HCT116 (cell line): Measurements from ENCODE around the gene DYNC1I1. TPM values are rescaled to one million over a fixed set of nuclear protein-coding genes. Genes with fewer than 3 reads are reported as not detected.

Experiments used
- ATAC-seq: fragments of 200-7000 bp; cut with Tn5 transposase; 2 replicates; pipeline ENCODE4 v1.9.1; 2020; ENCODE audit warnings: mild to moderate bottlenecking, moderate library complexity
- BruUV-seq: library from RNA; stranded (reverse); fragments of 400-500 nt; replicated peaks from 2 replicates; lab custom pipeline; 2021; lab: Mats Ljungman, UMichigan
- CTCF ChIA-PET: fragments of 300-600 bp; sonication (Branson Sonifier 250); formaldehyde crosslinking; loops from one replicate; lab custom pipeline; 2021; ENCODE audit warnings: antibody characterized with exemption; lab: Charles Lee
- POLR2A ChIA-PET: fragments of 300-600, 350-600 bp; sonication (Branson Sonifier 250); formaldehyde crosslinking; loops from one replicate; lab custom pipeline; 2021; ENCODE audit warnings: antibody characterized with exemption; lab: Charles Lee
- RAD21 ChIA-PET, 2 experiments: fragments of 300-600 bp; sonication (Branson Sonifier 250); formaldehyde crosslinking; loops; one replicate each; lab custom pipeline; 2023; ENCODE audit warnings: low total read pairs in 2 of 2; ENCODE audit not compliant: uncharacterized antibody in 2 of 2, unreplicated experiment in 2 of 2, low non-redundant PET in 1 of 2; lab: Charles Lee
- DNase-seq: peaks from one replicate; pipeline ENCODE4 v3.0.0-alpha.2; 2010; ENCODE audit warnings: low read depth, low spot score
- H2AFZ ChIP-seq: fragments of 200-600 bp; shearing (Covaris generic), sonication (generic); 2 replicates; pipeline ENCODE4 v1.6.1; 2017; ENCODE audit warnings: low read depth, mixed run types, mixed read lengths, antibody characterized with exemption, low read length; ENCODE audit not compliant: poor library complexity, severe bottlenecking
- H3K27ac ChIP-seq: 2 replicates; pipeline ENCODE4 v1.5.1; 2012; ENCODE audit warnings: low read depth, low read length
- H3K27me3 ChIP-seq: fragments of 200-600 bp; sonication (generic); 2 replicates; pipeline ENCODE4 v1.6.1; 2016; ENCODE audit warnings: mixed run types, low read length, mixed read lengths; ENCODE audit not compliant: insufficient read depth
- H3K36me3 ChIP-seq, 2 experiments: fragments of 200-500 bp in 1 of 2; fragments of 200-600 bp in 1 of 2; sonication (Bioruptor generic) in 1 of 2; sonication (generic) in 1 of 2; 2 replicates each; pipeline versions ENCODE4 v1.5.1 to v1.6.1; 2014 to 2016; ENCODE audit warnings: low read length in 2 of 2, inconsistent platforms in 1 of 2, mixed read lengths in 1 of 2, mixed run types in 1 of 2; ENCODE audit not compliant: insufficient read depth in 2 of 2, control insufficient read depth in 1 of 2
- H3K4me1 ChIP-seq, 2 experiments: fragments of 200-600 bp in 1 of 2; sonication (generic) in 1 of 2; 2 replicates each; pipeline versions ENCODE4 v1.5.1 to v1.6.1; 2012 to 2017; ENCODE audit warnings: low read length in 2 of 2, inconsistent platforms in 1 of 2, mild to moderate bottlenecking in 1 of 2, mixed read lengths in 1 of 2, mixed run types in 1 of 2, moderate library complexity in 1 of 2; ENCODE audit not compliant: insufficient read depth in 2 of 2, control insufficient read depth in 1 of 2
- H3K4me2 ChIP-seq: fragments of 200-600 bp; sonication (generic); 2 replicates; pipeline ENCODE4 v1.6.1; 2017; ENCODE audit warnings: mixed run types, low read length, mixed read lengths
- H3K4me3 ChIP-seq, 2 experiments: fragments of 200-600 bp in 1 of 2; sonication (generic) in 1 of 2; replicated peaks in 1 of 2; 2 replicates each; pipeline ENCODE4 v1.5.1; 2011 to 2016; ENCODE audit warnings: low read length in 2 of 2, control low read depth in 1 of 2, low read depth in 1 of 2, mild to moderate bottlenecking in 1 of 2, mixed read lengths in 1 of 2, mixed run types in 1 of 2
- H3K79me2 ChIP-seq: fragments of 200-600 bp; sonication (generic); 2 replicates; pipeline ENCODE4 v1.6.1; 2017; ENCODE audit warnings: mild to moderate bottlenecking, mixed run types, low read length, moderate library complexity, mixed read lengths; ENCODE audit not compliant: insufficient read depth
- H3K9ac ChIP-seq: fragments of 200-600 bp; sonication (generic); 2 replicates; pipeline ENCODE4 v1.6.1; 2016; ENCODE audit warnings: low read length, mixed read lengths
- H3K9me2 ChIP-seq: fragments of 200-600 bp; sonication (generic), shearing (Covaris generic); 2 replicates; pipeline ENCODE4 v1.6.1; 2017; ENCODE audit warnings: mixed run types, mild to moderate bottlenecking, moderate library complexity; ENCODE audit not compliant: insufficient read depth
- H3K9me3 ChIP-seq, 2 experiments: fragments of 200-500 bp in 1 of 2; fragments of 200-600 bp in 1 of 2; sonication (Bioruptor generic) in 1 of 2; sonication (generic) in 1 of 2; 2 replicates each; pipeline ENCODE4 v1.6.1; 2014 to 2017; ENCODE audit warnings: low read length in 2 of 2, mixed read lengths in 2 of 2, inconsistent platforms in 1 of 2, low read depth in 1 of 2, mild to moderate bottlenecking in 1 of 2, mixed run types in 1 of 2, moderate library complexity in 1 of 2; ENCODE audit not compliant: control insufficient read depth in 1 of 2, insufficient read depth in 1 of 2
- H4K20me1 ChIP-seq: fragments of 200-600 bp; sonication (generic), shearing (Covaris generic); 2 replicates; pipeline ENCODE4 v1.6.1; 2017; ENCODE audit warnings: mixed run types, mild to moderate bottlenecking, moderate library complexity; ENCODE audit not compliant: insufficient read depth
- EGR1 ChIP-seq: IDR thresholded peaks from 2 replicates; pipeline ENCODE4 v1.6.1; 2012; ENCODE audit warnings: low read depth
- EZH2 ChIP-seq: fragments of 200-600 bp; sonication (generic); IDR thresholded peaks from 2 replicates; pipeline ENCODE4 v1.6.1; 2017; ENCODE audit warnings: antibody characterized with exemption, mixed run types
- FOSL1 ChIP-seq: IDR thresholded peaks from 2 replicates; pipeline ENCODE4 v1.6.1; 2012; ENCODE audit warnings: low read depth
- JUND ChIP-seq: IDR thresholded peaks from 2 replicates; pipeline ENCODE4 v1.6.1; 2012
- POLR2A ChIP-seq: IDR thresholded peaks from 2 replicates; pipeline ENCODE4 v1.7.0; 2011; ENCODE audit warnings: borderline replicate concordance; ENCODE audit not compliant: insufficient read depth, insufficient read length; ENCODE audit errors: extremely low read depth
- POLR2AphosphoS5 ChIP-seq: IDR thresholded peaks from 2 replicates; pipeline ENCODE4 v1.6.1; 2011; ENCODE audit warnings: mild to moderate bottlenecking, low read depth, low read length, moderate library complexity
- RAD21 ChIP-seq: IDR thresholded peaks from 2 replicates; pipeline ENCODE4 v1.6.1; 2012; ENCODE audit warnings: low read depth, mild to moderate bottlenecking
- SRF ChIP-seq: IDR thresholded peaks from 2 replicates; pipeline ENCODE4 v1.6.1; 2012; ENCODE audit warnings: low read depth
- ZBTB33 ChIP-seq: IDR thresholded peaks from 2 replicates; pipeline ENCODE4 v1.6.1; 2011; ENCODE audit warnings: mild to moderate bottlenecking, low read length, moderate library complexity; ENCODE audit not compliant: insufficient replicate concordance; ENCODE audit errors: extremely low read depth
- ZFX ChIP-seq: fragments of 450-650 bp; IDR thresholded peaks from 2 replicates; pipeline ENCODE4 v1.6.1; 2017
- ZNF274 ChIP-seq: fragments of 200-500 bp; sonication (Bioruptor generic); IDR thresholded peaks from 2 replicates; pipeline ENCODE4 v1.6.1; 2014; ENCODE audit warnings: mild to moderate bottlenecking, low read depth, low read length, inconsistent platforms
- intact Hi-C: fragments of 100-400 bp; cut with micrococcal nuclease; formaldehyde crosslinking; loops from 2 replicates; pipeline ENCODE4 v1.10.0; 2022
- total RNA-seq: library from RNA; stranded (reverse); gene quantifications from one replicate; pipeline ENCODE4 v1.2.1, GENCODE V29; 2021; ENCODE audit not compliant: unreplicated experiment
- TF ChIP-seq, protein P1 (sequence below), 3 experiments: fragments of 200-600 bp in 1 of 3; sonication (generic) in 1 of 3; IDR thresholded peaks in 2 of 3; conservative IDR thresholded peaks in 1 of 3; 2 replicates each; pipeline ENCODE4 v1.5.1; 2012 to 2017; ENCODE audit warnings: low read depth in 2 of 3, low read length in 2 of 3, antibody characterized with exemption in 1 of 3, borderline replicate concordance in 1 of 3, control low read depth in 1 of 3, mild to moderate bottlenecking in 1 of 3, mixed read lengths in 1 of 3, mixed run types in 1 of 3, moderate library complexity in 1 of 3; ENCODE audit not compliant: insufficient read depth in 1 of 3
- TF ChIP-seq, protein P2 (sequence below): IDR thresholded peaks from 2 replicates; pipeline ENCODE4 v1.6.1; 2012; ENCODE audit warnings: low read depth
- TF ChIP-seq, protein P3 (sequence below): IDR thresholded peaks from 2 replicates; pipeline ENCODE4 v1.6.1; 2012

Gene DYNC1I1
- total RNA-seq, 1 experiment from 2014 or later: not detected

GRCh38 chr7:96034940-96035727 lies 262.8 kb downstream of the DYNC1I1 start:
- H3K27ac ChIP-seq: no peak overlapping the region
- ChIA-PET CTCF (no interaction called here), POLR2A (no interaction called here), RAD21 (no interaction called here)
- no peaks in the 10 kb centered on the region for H3K36me3 ChIP-seq
- H3K9ac ChIP-seq: no peak overlapping the region
- H3K4me2 ChIP-seq: no peak overlapping the region
- H3K79me2 ChIP-seq: no peaks in the 10 kb centered on the region
- DNase-seq (no peak), ATAC-seq (no peak)
- H2AFZ ChIP-seq: no peak overlapping the region
- no peaks in the 10 kb centered on the region; the same call in 1 of the 2 replicates for H4K20me1 ChIP-seq
- intact Hi-C loops: no loop called here
- H3K27me3 ChIP-seq: peaks cover 70% of the 10 kb centered on the region
- H3K4me1 ChIP-seq: no peaks in the 10 kb centered on the region
- no TSS peak for BruUV-seq
- no peak overlapping the region for H3K4me3 ChIP-seq
- TF ChIP-seq EGR1: no peak
- TF ChIP-seq, protein P1, sequence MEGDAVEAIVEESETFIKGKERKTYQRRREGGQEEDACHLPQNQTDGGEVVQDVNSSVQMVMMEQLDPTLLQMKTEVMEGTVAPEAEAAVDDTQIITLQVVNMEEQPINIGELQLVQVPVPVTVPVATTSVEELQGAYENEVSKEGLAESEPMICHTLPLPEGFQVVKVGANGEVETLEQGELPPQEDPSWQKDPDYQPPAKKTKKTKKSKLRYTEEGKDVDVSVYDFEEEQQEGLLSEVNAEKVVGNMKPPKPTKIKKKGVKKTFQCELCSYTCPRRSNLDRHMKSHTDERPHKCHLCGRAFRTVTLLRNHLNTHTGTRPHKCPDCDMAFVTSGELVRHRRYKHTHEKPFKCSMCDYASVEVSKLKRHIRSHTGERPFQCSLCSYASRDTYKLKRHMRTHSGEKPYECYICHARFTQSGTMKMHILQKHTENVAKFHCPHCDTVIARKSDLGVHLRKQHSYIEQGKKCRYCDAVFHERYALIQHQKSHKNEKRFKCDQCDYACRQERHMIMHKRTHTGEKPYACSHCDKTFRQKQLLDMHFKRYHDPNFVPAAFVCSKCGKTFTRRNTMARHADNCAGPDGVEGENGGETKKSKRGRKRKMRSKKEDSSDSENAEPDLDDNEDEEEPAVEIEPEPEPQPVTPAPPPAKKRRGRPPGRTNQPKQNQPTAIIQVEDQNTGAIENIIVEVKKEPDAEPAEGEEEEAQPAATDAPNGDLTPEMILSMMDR (IDR thresholded peaks at IDR 0.05 in 2 of 3, conservative IDR thresholded peaks at IDR 0.05 in 1 of 3; ENCODE audit: borderline replicate concordance in 1 of 3, insufficient read depth in 1 of 3, low read depth in 2 of 3, low read length in 2 of 3): no peak
- TF ChIP-seq FOSL1: no peak
- TF ChIP-seq ZBTB33: no peak
- TF ChIP-seq POLR2AphosphoS5: no peak
- no peak for TF ChIP-seq POLR2A
- no peak for TF ChIP-seq JUND
- no peak for TF ChIP-seq RAD21
- TF ChIP-seq ZFX: no peak
- TF ChIP-seq, protein P2, sequence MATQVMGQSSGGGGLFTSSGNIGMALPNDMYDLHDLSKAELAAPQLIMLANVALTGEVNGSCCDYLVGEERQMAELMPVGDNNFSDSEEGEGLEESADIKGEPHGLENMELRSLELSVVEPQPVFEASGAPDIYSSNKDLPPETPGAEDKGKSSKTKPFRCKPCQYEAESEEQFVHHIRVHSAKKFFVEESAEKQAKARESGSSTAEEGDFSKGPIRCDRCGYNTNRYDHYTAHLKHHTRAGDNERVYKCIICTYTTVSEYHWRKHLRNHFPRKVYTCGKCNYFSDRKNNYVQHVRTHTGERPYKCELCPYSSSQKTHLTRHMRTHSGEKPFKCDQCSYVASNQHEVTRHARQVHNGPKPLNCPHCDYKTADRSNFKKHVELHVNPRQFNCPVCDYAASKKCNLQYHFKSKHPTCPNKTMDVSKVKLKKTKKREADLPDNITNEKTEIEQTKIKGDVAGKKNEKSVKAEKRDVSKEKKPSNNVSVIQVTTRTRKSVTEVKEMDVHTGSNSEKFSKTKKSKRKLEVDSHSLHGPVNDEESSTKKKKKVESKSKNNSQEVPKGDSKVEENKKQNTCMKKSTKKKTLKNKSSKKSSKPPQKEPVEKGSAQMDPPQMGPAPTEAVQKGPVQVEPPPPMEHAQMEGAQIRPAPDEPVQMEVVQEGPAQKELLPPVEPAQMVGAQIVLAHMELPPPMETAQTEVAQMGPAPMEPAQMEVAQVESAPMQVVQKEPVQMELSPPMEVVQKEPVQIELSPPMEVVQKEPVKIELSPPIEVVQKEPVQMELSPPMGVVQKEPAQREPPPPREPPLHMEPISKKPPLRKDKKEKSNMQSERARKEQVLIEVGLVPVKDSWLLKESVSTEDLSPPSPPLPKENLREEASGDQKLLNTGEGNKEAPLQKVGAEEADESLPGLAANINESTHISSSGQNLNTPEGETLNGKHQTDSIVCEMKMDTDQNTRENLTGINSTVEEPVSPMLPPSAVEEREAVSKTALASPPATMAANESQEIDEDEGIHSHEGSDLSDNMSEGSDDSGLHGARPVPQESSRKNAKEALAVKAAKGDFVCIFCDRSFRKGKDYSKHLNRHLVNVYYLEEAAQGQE: no peak
- no peak for TF ChIP-seq EZH2
- TF ChIP-seq, protein P3, sequence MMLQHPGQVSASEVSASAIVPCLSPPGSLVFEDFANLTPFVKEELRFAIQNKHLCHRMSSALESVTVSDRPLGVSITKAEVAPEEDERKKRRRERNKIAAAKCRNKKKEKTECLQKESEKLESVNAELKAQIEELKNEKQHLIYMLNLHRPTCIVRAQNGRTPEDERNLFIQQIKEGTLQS: no peak
- no peak for TF ChIP-seq ZNF274
- no peak for TF ChIP-seq SRF
- TF ChIP-seq, all 23 proteins: peak for 0
- Histone ChIP-seq H3K9me2 (no peaks in the 10 kb centered on the region), H3K9me3 (no peaks in the 10 kb centered on the region)
